GM23248 (cell line): ENCODE results near the gene AXIN1.

Experiments used
- EZH2 ChIP-seq: fragments of 200-600 bp; sonication (generic); IDR thresholded peaks from 2 replicates; pipeline ENCODE4 v1.6.1; 2018; ENCODE audit warnings: antibody characterized with exemption, mild to moderate bottlenecking; ENCODE audit not compliant: insufficient read depth, poor library complexity, severe bottlenecking
- EZH2phosphoT487 ChIP-seq: fragments of 200-600 bp; sonication (generic); IDR thresholded peaks from 2 replicates; pipeline ENCODE4 v1.6.1; 2018; ENCODE audit warnings: antibody characterized with exemption, moderate library complexity, mild to moderate bottlenecking, low read depth; ENCODE audit not compliant: insufficient read depth

DNA sequence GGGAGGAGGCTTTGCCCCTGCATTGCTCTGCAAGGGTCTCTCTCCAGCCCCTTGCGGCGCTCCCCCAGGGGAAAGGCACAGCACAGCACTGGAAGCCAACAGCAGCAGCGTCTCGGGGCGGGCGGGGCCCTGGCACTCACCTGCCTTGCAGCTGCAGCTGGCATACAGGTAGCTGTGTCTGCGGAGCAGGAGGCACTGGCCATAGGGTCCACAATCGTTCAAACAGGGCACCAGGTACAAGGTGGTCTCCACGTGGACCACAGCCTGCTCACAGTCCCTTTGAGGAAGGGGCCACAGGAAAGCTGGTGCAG, 22.0 kb upstream of the AXIN1 start:
- TF ChIP-seq EZH2 (no peak), EZH2phosphoT487 (no peak)
